WTC11 (cell line): Measurements from ENCODE around the gene BEND6.

Experiments used
- ARID4B ChIP-seq: sonication (generic); formaldehyde crosslinking; IDR thresholded peaks from 2 replicates; pipeline ENCODE4 v1.8.0; 2023; ENCODE audit warnings: missing genetic modification reagents, mild to moderate bottlenecking, borderline replicate concordance
- CREM ChIP-seq: sonication (generic); formaldehyde crosslinking; IDR thresholded peaks from 2 replicates; pipeline ENCODE4 v1.8.1; 2022; ENCODE audit warnings: mild to moderate bottlenecking, missing genetic modification reagents, moderate library complexity
- CTCF ChIP-seq: fragments of 200-600 bp; IDR thresholded peaks from 2 replicates; pipeline ENCODE4 v1.8.0; 2022; ENCODE audit warnings: antibody characterized with exemption
- MLX ChIP-seq: sonication (generic); formaldehyde crosslinking; IDR thresholded peaks from 2 replicates; pipeline ENCODE4 v1.8.1; 2023; ENCODE audit warnings: mild to moderate bottlenecking, missing genetic modification reagents, moderate library complexity

- TF ChIP-seq CREM (CRISPR knock-in tag), result no peak
- TF ChIP-seq ARID4B, result no peak
- no peak for TF ChIP-seq CTCF
- TF ChIP-seq MLX (CRISPR knock-in tag), result no peak
These were observed 64.5 kb downstream of the BEND6 start for GRCh38 chr6:57019434-57019833.
